PC-9 (cell line): ENCODE measurements around the gene KDM4F. TPM values are rescaled to one million over a fixed set of nuclear protein-coding genes. Genes with fewer than 3 reads are reported as not detected.

ENCODE experiments used
- BruUV-seq: library from RNA; stranded (reverse); fragments of 400-500 nt; replicated peaks from 2 replicates; lab custom pipeline; 2021; lab: Mats Ljungman, UMichigan
- CTCF ChIA-PET: fragments of 300-600 bp; sonication (Branson Sonifier 250); formaldehyde crosslinking; loops from one replicate; lab custom pipeline; 2022; ENCODE audit warnings: antibody characterized with exemption; lab: Charles Lee
- POLR2A ChIA-PET: fragments of 300-600 bp; sonication (Branson Sonifier 250); formaldehyde crosslinking; loops from one replicate; lab custom pipeline; 2022; ENCODE audit warnings: antibody characterized with exemption; ENCODE audit not compliant: unreplicated experiment; lab: Charles Lee
- DNase-seq, 2 experiments: peaks; one replicate each; pipeline versions ENCODE4 v3.0.0 to v3.0.0-alpha.2; 2015 to 2022; ENCODE audit warnings: mixed read lengths in 1 of 2
- H2AFZ ChIP-seq: fragments of 200-600 bp; sonication (generic); 2 replicates; pipeline ENCODE4 v1.8.1; 2017; ENCODE audit warnings: antibody characterized with exemption
- H3F3A ChIP-seq: fragments of 200-600 bp; sonication (generic); 2 replicates; pipeline ENCODE4 v1.8.1; 2017; ENCODE audit warnings: antibody characterized with exemption, mild to moderate bottlenecking, low read depth; ENCODE audit not compliant: insufficient read depth
- H3K27ac ChIP-seq: fragments of 200-600 bp; sonication (generic); 2 replicates; pipeline ENCODE4 v1.6.1; 2016; ENCODE audit warnings: mixed run types
- H3K27me3 ChIP-seq: fragments of 200-600 bp; sonication (generic); 2 replicates; pipeline ENCODE4 v1.6.1; 2016; ENCODE audit warnings: low read depth, mixed run types; ENCODE audit not compliant: insufficient read depth
- H3K36me3 ChIP-seq: fragments of 200-600 bp; sonication (generic); 2 replicates; pipeline ENCODE4 v1.6.1; 2016; ENCODE audit warnings: low read depth, mixed run types
- H3K4me1 ChIP-seq: fragments of 200-600 bp; sonication (generic); replicated peaks from 2 replicates; pipeline ENCODE4 v1.6.1; 2016; ENCODE audit warnings: mixed run types; ENCODE audit not compliant: insufficient read depth
- H3K4me2 ChIP-seq: fragments of 200-600 bp; sonication (generic); 2 replicates; pipeline ENCODE4 v1.6.1; 2017; ENCODE audit warnings: mixed run types
- H3K4me3 ChIP-seq: fragments of 200-600 bp; sonication (generic); 2 replicates; pipeline ENCODE4 v1.6.1; 2016; ENCODE audit warnings: mixed run types
- H3K79me2 ChIP-seq: fragments of 200-600 bp; sonication (generic); 2 replicates; pipeline ENCODE4 v1.6.1; 2017; ENCODE audit warnings: low read depth, mixed run types
- H3K9me2 ChIP-seq: fragments of 200-600 bp; sonication (generic); 2 replicates; pipeline ENCODE4 v1.8.1; 2017; ENCODE audit warnings: mild to moderate bottlenecking; ENCODE audit not compliant: insufficient read depth
- H3K9me3 ChIP-seq: fragments of 200-600 bp; sonication (generic); 2 replicates; pipeline ENCODE4 v1.8.1; 2016; ENCODE audit warnings: low read depth; ENCODE audit not compliant: insufficient read depth
- H4K20me1 ChIP-seq: fragments of 200-600 bp; sonication (generic); 2 replicates; pipeline ENCODE4 v1.8.1; 2017; ENCODE audit not compliant: insufficient read depth
- EZH2 ChIP-seq: fragments of 200-600 bp; sonication (generic); IDR thresholded peaks from 2 replicates; pipeline ENCODE4 v1.8.0; 2017; ENCODE audit warnings: antibody characterized with exemption, low read depth
- intact Hi-C: fragments of 100-400 bp; cut with micrococcal nuclease; formaldehyde crosslinking; loops from one replicate; pipeline ENCODE4 v1.10.0; 2022; ENCODE audit not compliant: unreplicated experiment
- total RNA-seq: library from RNA; stranded (reverse); gene quantifications from 2 replicates; pipeline ENCODE4 v1.2.3, GENCODE V29; 2021
- TF ChIP-seq, protein P1 (sequence below): fragments of 200-600 bp; sonication (generic); conservative IDR thresholded peaks from 2 replicates; pipeline ENCODE4 v1.6.1; 2017; ENCODE audit warnings: mixed run types, antibody characterized with exemption, mild to moderate bottlenecking, moderate library complexity

The KDM4F gene
- total RNA-seq, 1 experiment from 2014 or later = not detected

DNA sequence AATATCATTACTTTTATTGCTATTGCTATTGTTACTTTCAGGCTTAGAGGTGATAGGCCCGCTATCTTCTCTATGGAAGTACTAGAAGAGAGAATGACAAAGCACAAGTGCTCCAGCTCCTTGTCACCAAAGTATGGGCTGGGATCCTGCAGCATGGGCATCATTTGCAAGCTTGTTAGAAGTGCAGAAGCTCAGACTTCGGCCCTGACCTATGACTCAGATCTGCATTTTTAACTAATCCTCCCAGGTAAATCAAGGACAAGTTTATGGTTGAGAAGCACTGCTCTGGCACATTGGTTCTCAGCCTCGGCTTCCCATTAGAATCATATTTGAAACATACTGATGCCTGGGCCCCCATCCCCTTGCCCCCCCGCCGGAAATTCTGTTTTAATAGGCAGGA lies 31.8 kb downstream of the KDM4F start:
- H3K4me3 ChIP-seq = no peak overlapping the region
- no TSS peak for BruUV-seq
- no peak for DNase-seq
- ChIA-PET CTCF (no interaction called here), POLR2A (no interaction called here)
- no peak for TF ChIP-seq EZH2
- TF ChIP-seq, protein P1, sequence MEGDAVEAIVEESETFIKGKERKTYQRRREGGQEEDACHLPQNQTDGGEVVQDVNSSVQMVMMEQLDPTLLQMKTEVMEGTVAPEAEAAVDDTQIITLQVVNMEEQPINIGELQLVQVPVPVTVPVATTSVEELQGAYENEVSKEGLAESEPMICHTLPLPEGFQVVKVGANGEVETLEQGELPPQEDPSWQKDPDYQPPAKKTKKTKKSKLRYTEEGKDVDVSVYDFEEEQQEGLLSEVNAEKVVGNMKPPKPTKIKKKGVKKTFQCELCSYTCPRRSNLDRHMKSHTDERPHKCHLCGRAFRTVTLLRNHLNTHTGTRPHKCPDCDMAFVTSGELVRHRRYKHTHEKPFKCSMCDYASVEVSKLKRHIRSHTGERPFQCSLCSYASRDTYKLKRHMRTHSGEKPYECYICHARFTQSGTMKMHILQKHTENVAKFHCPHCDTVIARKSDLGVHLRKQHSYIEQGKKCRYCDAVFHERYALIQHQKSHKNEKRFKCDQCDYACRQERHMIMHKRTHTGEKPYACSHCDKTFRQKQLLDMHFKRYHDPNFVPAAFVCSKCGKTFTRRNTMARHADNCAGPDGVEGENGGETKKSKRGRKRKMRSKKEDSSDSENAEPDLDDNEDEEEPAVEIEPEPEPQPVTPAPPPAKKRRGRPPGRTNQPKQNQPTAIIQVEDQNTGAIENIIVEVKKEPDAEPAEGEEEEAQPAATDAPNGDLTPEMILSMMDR = no peak
- H3K27ac ChIP-seq = no peak overlapping the region
- no peaks in the 10 kb centered on the region for H4K20me1 ChIP-seq
- intact Hi-C loops = no loop called here
- H3K9me2 ChIP-seq = peaks cover 2% of the 10 kb centered on the region; the same call in 1 of the 2 replicates
- H2AFZ ChIP-seq = no peak overlapping the region
- no peaks in the 10 kb centered on the region for H3K27me3 ChIP-seq
- no peaks in the 10 kb centered on the region for H3K36me3 ChIP-seq
- no peaks in the 10 kb centered on the region for H3K79me2 ChIP-seq
- peaks cover 4% of the 10 kb centered on the region for H3F3A ChIP-seq
- no peak overlapping the region for H3K4me2 ChIP-seq
- no peaks in the 10 kb centered on the region for H3K9me3 ChIP-seq
- peaks cover 31% of the 10 kb centered on the region for H3K4me1 ChIP-seq

DNA sequence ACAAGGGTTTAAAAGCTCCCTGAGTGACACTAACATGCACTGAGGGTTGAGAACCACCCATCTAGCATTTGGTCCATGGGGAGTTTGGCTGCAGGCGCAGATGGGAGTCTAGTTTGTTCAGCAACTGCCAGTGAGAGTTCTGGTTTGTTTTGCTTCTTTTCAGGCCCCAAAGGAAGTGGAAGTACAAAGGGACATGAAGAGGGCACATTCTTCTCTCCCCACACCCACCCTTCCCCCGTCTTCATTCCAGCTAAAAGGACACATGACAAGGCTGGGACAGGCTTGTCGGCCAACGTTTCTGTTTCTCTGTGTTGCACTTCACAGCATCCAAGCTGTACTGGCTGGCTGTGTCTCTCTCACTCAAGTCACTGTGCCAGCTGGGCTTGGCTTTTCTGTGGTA lies 32.2 kb downstream of the KDM4F start:
- Histone ChIP-seq H3K4me2 (no peak overlapping the region), H3K4me3 (no peak overlapping the region), H4K20me1 (no peaks in the 10 kb centered on the region), H3K27ac (no peak overlapping the region), H3K79me2 (no peaks in the 10 kb centered on the region), H2AFZ (no peak overlapping the region), H3K9me3 (no peaks in the 10 kb centered on the region), H3K9me2 (no peaks in the 10 kb centered on the region), H3K27me3 (no peaks in the 10 kb centered on the region), H3F3A (peaks cover under 1% of the 10 kb centered on the region; the same call in 1 of the 2 replicates), H3K4me1 (peaks cover 27% of the 10 kb centered on the region), H3K36me3 (no peaks in the 10 kb centered on the region)
- POLR2A ChIA-PET = no interaction called here
- DNase-seq = no peak
- BruUV-seq = no TSS peak
- intact Hi-C loops = no loop called here
- CTCF ChIA-PET = no interaction called here
- no peak for TF ChIP-seq EZH2
- TF ChIP-seq, protein P1 = no peak

DNA sequence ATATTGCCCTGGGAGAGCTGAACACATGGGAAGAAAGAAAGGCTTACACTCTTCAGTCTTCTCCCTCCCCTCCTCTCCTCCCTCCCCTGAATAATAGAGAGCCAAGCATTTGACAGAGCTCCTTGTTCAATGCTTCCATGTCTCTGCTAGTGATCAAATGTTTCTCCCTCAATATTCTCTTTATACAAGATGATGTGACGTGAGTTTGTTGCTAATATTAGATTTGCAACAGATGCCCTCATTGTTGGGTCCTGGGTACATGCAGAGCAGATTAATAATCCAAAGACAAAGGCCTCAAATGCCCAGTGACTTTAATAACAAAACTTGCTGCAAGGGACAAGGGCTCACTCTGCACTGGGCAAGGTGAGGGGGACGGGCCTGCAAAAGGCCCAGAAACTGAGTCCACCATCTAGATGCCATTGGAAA lies 33.4 kb downstream of the KDM4F start:
- Histone ChIP-seq H3K27me3 (no peaks in the 10 kb centered on the region), H4K20me1 (no peaks in the 10 kb centered on the region), H3K4me1 (peaks cover 15% of the 10 kb centered on the region), H3K9me3 (no peaks in the 10 kb centered on the region), H3K4me3 (no peak overlapping the region), H3F3A (no peaks in the 10 kb centered on the region), H3K79me2 (no peaks in the 10 kb centered on the region), H2AFZ (no peak overlapping the region), H3K4me2 (no peak overlapping the region), H3K27ac (no peak overlapping the region), H3K9me2 (no peaks in the 10 kb centered on the region), H3K36me3 (no peaks in the 10 kb centered on the region)
- TF ChIP-seq, protein P1 = no peak
- TF ChIP-seq EZH2 = no peak
- DNase-seq = no peak
- BruUV-seq = no TSS peak
- POLR2A ChIA-PET = no interaction called here
- intact Hi-C loops = no loop called here
- CTCF ChIA-PET = no interaction called here
